Stimulated activated CD4-positive, alpha-beta T cell treated with anti-CD3 and anti-CD28 coated beads, Interleukin-12 subunit alpha, Interleukin-12 subunit beta, amount 100 ng/mL, for 4 hours (primary cell): ENCODE results near the gene SLC9A8.
A peak's percentile ranks its signal among the peaks of the same experiment; 100 is the strongest.
"Not testable (repeated sequence)": the region's sequence is repeated elsewhere in the genome, so short reads cannot be mapped to it uniquely, and the experiment has no call there.

Experiments
- DNase-seq: peaks from one replicate; pipeline ENCODE4 v3.0.0-alpha.2; 2020

Gene SLC9A8

DNA sequence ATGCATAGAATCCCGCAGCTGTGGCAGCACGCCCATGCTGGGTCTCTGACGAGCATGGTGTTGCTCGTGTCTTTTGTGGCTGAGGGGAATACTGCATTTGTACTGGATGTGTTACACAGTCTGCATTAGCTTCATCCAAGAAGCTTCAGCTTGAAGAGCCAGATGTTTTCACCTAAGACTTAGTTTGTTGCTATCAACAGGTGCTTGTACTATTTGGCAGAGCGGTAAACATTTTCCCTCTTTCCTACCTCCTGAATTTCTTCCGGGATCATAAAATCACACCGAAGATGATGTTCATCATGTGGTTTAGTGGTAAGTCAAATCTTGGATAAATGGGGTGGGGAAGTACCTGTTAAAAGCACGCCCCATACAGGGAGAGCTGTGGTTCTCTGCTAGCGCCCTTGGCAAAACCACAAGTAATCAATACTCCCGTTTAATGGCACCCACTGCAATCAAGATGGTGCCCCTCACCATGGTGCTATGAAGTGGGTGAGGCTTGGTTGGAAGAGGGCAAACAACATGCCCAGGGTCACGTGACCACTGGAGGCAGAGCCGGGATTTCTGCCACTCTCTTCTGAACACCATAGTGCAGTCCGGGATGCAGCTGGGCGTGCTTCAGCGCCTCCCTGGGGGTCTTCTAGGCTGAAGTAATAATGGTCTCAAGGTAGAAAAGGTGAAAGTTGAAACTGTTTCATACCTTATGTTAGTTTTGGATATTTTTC lies 68.3 kb downstream of the SLC9A8 start:
- DNase-seq, result no peak

- no peak for DNase-seq
Measured at GRCh38 chr20:49882171-49882970, 69.7 kb downstream of the SLC9A8 start.

- no peak for DNase-seq
Measured at GRCh38 chr20:49883246-49883802, 70.7 kb downstream of the SLC9A8 start.

GRCh38 chr20:49885558-49886332 lies 73.1 kb downstream of the SLC9A8 start:
- no peak for DNase-seq

- no peak for DNase-seq
Measured at GRCh38 chr20:49886571-49887213, 74.1 kb downstream of the SLC9A8 start.

DNA sequence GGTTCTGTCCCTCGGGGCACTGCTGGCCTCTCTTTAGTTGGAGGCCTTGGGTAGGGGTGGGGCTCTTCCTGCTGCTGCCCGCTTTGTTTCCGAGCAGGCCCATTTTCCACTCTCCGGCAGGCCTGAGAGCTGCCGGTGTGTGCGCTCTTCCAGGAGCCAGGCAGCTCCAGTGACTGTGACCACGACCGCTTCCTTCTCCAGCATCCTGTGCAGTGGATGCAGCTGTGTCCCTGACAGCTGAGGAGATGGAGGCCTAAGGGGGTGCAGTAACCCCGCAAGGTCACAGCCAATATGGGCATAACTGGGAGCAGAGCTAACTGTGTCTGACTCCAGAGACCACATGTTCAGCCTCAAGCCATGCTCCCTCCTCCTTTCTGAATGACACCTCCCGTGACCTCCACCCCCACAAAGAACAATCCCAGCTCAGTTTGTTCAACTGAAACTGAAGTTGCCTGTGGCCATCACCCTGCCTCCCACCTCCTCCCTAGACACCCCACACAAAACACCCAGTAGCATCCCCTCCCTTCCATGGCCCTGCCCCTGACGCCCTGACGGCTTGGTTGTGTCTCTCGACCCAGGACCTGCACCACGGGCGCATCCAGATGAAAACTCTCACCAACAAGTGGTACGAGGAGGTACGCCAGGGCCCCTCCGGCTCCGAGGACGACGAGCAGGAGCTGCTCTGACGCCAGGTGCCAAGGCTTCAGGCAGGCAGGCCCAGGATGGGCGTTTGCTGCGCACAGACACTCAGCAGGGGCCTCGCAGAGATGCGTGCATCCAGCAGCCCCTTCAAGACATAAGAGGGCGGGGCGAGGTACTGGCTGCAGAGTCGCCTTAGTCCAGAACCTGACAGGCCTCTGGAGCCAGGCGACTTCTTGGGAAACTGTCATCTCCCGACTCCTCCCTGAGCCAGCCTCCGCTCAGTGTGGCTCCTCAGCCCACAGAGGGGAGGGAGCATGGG lies 74.9 kb downstream of the SLC9A8 start:
- DNase-seq, result no peak

DNA sequence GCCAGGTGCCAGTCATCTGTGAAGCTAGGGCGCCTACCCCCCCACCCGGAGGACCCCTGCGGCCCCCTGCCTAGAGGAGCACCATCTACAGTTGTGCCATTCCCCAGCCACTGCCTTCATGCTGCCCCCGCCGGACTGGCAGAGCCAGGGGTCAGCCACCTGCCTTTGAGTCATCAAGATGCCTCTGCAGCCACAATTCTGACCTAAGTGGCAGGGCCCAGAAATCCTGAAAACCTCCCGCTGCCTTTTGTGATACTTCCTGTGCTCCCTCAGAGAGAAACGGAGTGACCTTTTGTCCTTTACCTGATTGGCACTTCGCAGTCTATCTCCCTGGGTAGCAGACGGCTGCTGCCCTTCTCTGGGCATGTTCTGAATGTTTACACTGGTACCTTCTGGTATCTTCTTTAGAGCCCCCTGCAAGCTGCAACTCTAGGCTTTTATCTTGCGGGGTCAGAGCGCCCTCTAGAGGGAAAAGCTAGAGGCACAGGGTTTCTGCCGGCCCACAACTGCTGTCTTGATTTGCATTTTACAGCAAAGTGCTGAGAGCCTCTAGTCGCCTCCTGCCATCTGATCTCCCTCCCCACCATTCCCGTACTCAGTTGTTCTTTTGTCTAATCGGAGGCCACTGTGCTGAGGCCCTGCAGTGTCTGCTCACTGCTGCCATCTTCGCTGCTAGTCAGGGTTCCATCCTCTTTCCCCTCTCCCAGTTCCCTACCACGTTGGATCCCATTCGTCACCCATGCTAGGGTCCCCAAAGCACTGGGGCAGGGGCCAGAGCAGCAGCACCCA lies 75.8 kb downstream of the SLC9A8 start:
- DNase-seq, result peak; percentile 42

DNA sequence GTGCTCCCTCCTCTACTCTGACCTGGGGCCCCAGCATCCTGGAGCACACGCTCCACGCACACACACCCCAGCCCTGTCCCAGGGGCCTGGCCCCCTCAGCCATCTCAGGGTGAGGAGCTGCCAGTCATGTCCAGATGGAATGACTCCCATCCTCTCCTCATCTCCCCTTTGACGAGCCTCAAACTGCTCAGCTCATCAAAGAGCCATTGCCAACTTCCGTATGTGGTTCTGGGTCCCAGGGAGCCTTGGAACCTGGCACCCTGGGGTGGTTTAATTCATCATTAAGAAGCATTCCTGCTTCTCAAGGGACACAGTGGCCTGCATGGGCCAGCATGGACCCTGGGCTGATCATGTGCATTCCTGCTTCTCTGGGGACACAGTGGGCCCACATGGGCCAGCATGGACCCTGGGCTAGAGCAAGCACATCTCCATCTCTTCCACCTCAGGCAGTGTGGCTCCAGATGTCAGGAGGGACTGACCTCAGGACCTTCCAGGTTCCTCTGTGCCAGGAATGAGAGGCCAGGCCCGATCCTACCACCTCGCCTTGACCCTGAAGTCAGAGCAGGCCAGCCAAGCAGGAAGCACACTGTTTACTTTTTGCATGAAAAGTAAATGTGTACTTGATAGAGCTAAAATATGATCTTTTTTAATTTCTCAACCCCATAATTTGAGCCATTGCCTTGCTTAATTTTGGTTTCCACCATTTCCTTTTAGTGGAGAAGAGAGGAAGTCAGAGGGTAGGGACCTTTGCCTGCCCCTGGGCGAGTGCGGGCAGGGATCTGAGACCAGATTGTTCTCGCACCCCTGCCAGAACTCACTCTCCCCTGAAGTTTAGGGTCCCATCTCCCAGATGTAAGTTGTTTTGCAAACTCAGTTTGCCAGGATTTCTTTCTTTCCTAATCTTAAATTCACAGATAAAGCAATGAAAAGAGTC lies 76.6 kb downstream of the SLC9A8 start:
- no peak for DNase-seq

GRCh38 chr20:49889935-49890333 lies 77.3 kb downstream of the SLC9A8 start:
- no peak for DNase-seq

GRCh38 chr20:49890471-49891361 lies 78.1 kb downstream of the SLC9A8 start:
- no peak for DNase-seq

DNA sequence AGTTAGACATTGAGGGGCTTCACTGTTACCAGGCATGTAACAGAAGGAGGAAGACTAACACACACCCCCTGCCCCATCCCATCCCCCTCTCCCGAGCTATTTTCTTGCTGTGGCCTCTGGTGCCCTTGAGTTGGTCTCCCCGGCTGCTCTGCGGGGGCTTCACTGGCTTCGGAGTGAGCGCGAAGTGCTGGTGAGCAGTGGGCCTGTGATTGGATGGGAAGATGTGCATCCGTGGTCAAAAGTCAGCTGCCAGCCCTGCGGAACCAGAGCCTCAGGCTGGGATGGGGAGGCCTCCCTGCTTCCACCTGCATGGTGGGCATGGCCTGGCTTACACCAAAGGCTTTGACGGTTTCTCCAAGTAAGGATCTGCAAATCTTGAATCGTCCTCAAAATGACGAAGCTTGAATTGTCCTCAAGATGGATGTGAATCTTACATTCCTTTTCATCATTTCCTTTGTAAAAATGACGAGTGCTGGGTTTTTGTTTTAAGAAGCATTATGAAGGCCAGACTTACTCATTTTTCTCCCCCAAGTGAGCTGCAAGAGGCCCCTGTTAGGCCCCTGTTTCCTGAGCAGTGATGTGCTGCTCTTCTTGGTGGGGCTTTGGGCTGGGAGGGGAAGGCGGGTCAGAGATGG lies 79.0 kb downstream of the SLC9A8 start:
- DNase-seq, result no peak

GRCh38 chr20:49892260-49892659 lies 79.6 kb downstream of the SLC9A8 start:
- DNase-seq, result no peak

DNA sequence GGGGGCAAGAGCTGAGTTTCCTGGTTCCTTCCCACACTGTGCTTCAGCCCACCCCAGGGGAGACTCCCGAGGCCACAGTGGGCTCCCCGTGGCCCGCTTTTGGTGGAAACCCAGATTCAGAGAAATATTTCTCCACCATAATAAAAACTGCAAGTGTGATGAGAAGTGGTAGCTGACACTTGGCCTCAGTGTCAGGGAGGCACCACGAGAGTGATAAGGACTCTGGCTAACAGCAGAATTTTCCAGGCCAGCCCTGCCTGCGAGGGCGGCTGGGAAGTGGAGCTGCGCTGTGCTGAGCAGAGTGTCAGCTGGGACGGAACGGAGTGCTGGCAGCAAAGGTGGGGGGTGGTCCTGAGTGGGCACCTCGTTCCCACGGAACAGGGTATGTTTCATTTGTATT lies 80.2 kb downstream of the SLC9A8 start:
- DNase-seq, result no peak

GRCh38 chr20:49893242-49894072 lies 80.8 kb downstream of the SLC9A8 start:
- no peak for DNase-seq

DNA sequence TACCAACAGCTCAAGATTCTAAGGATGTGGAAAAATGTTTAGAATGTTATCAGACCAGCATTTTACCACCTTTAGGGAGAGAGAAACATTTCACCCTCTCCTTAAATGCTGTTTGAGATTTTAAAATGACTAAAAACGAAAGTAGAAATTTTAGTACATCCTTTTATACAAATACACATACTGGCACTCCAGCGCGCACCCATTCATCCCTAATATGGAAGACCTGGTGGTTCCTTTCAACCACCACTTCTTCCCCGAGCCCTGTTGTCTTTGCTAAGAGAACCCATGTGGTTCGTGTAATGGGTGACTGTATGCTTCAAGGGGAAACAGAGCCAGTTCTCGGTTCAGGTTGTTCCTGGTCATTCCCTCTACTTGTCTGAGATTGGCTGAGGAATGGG lies 81.4 kb downstream of the SLC9A8 start:
- no peak for DNase-seq

- DNase-seq, result not testable (repeated sequence)
Measured at GRCh38 chr20:49895474-49896093, 83.0 kb downstream of the SLC9A8 start.
